Breast epithelium (tissue), 3 donors: Measurements from ENCODE around the gene INTS13.

Source experiments
- POLR2A ChIP-seq: fragments of 450-650 bp; IDR thresholded peaks from one replicate; pipeline ENCODE4 v1.6.1; 2016; ENCODE audit warnings: antibody characterized with exemption, mild to moderate bottlenecking, moderate library complexity
- TF ChIP-seq, protein P1 (sequence below), 3 donors: fragments of 450-650 bp; IDR thresholded peaks; one replicate each; pipeline ENCODE4 v1.5.1; 2016 to 2017; ENCODE audit warnings: antibody characterized with exemption in 3 of 3, mild to moderate bottlenecking in 3 of 3, moderate library complexity in 3 of 3

DNA sequence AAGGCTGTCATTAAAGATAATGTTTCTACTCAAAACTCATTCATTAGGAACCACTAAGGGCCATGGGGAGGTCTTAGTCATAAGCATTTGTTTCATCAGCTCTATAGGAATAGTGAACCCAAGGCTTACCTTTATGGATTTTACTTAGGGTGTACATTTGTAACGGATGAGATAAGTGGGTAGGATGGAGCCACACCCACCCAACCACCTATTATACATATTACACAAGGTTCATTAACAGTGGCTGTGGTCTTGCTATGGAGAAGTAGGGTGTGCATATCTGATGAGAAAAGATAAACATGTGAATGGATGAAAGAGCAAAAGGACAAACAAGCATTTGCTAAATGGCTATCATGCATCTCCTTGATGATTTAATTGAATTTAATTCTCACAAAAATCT lies 65.2 kb downstream of the INTS13 start:
- TF ChIP-seq, protein P1, sequence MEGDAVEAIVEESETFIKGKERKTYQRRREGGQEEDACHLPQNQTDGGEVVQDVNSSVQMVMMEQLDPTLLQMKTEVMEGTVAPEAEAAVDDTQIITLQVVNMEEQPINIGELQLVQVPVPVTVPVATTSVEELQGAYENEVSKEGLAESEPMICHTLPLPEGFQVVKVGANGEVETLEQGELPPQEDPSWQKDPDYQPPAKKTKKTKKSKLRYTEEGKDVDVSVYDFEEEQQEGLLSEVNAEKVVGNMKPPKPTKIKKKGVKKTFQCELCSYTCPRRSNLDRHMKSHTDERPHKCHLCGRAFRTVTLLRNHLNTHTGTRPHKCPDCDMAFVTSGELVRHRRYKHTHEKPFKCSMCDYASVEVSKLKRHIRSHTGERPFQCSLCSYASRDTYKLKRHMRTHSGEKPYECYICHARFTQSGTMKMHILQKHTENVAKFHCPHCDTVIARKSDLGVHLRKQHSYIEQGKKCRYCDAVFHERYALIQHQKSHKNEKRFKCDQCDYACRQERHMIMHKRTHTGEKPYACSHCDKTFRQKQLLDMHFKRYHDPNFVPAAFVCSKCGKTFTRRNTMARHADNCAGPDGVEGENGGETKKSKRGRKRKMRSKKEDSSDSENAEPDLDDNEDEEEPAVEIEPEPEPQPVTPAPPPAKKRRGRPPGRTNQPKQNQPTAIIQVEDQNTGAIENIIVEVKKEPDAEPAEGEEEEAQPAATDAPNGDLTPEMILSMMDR (IDR thresholded peaks at IDR 0.05), result no peak
- TF ChIP-seq POLR2A, result no peak
